ENCODE data around the gene MATK.
A peak's percentile ranks its signal among the peaks of the same experiment; 100 is the strongest.

The MATK gene

DNA sequence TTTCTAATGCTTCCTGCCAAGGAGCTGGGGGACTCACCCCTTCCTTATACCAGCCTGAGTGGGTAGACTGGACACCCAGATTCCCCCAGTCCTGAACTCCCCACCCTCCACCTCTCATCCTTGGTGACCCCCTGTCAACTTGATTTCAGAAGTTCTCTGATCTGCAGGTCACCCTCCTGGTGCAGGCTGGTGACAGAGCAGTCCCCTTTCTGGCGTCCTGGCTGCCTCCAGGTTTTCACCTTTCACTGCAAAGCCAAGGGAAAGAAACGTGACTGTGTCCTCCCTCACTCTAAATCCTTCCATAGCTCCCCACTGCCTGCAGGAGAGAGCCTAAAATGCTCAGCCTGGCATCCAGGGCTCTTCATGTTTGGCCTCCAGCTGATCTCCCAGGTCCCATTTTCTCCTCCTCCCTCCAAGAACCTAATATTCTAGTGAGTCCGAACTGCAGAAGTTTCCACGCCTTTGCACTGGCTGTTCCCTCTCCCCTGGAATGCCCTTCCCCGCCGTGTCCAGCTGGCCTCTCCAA lies 4.1 kb upstream of the MATK start:
- DNase-seq (ENCODE audit: insufficient read length, low spot score) (no peak), FAIRE-seq (no peak)
- TF ChIP-seq POLR2A (IDR thresholded peaks at IDR 0.05; ENCODE audit: low read depth, low read length): no peak

DNA sequence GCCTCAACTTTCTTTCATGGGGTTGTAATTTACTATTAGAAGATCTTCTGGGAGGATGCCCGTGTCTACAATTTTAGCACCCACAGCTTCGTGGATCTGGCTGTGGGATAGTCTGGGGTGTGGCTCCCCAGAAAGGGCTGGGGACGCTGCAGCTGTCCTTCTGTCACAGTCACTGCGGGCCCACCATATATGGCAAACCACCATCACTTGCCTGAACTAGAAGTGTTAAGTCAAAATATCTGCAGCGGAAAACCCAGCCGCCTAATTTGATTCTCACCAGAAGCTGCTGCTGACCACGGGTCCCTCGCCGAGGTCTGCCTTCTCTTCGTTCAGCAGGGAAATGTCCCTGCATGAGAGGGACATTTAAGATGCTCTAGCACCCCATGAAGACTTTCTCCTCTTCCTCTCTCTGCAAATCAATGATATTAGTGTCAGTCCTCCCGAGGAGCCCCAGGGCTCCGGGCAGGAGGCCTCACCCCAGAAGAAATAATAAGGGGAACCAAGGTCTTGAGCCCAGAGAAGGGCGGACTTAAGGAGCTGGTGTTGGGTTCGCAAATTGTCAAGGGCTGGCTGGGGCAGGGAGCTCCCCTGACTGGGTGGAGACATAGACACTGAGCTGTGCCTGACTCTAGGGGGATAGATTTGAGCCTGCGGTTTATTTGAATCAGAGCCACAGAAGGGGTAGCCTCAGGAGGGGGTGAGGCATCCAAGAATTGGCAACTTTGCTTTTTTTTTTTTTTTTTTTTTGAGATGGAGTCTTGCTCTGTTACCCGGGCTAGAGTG lies 3.0 kb upstream of the MATK start:
- no peak for DNase-seq (ENCODE audit: insufficient read length, low spot score)
- TF ChIP-seq POLR2A (IDR thresholded peaks at IDR 0.05; ENCODE audit: low read depth, low read length): no peak
- no peak for FAIRE-seq

DNA sequence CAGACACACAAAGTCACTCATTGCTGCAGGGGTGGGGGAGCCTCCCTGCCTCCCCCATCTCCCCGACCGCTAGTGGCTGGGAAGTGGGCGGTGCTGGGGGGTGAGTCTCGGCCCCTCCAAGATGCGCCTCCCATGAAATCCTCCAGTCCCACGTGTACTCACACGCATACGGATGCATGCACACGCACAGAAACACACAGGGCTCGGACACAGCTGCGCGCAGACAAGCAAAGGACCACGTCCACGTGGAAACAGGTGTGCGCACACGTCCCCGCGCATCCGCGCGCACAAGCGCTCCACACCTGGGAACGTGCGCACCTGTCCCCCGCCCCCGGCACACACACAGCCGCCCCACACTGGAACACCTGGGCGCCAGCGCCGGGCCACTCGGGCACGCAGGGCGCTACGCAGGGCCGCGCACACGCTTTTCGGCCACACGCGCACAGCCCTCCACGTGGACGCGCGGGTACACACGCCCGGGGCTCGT lies 687 bp downstream of the MATK start:
- TF ChIP-seq POLR2A (IDR thresholded peaks at IDR 0.05; ENCODE audit: low read depth, low read length): no peak
- FAIRE-seq: no peak
- no peak for DNase-seq (ENCODE audit: insufficient read length, low spot score)

- DNase-seq (ENCODE audit: insufficient read length, low spot score) (peak; percentile 96), FAIRE-seq (no peak)
- TF ChIP-seq POLR2A (IDR thresholded peaks at IDR 0.05; ENCODE audit: low read depth, low read length): no peak
Observed at GRCh38 chr19:3784607-3785450, 1.4 kb downstream of the MATK start.

GRCh38 chr19:3783660-3784584 lies 2.3 kb downstream of the MATK start:
- DNase-seq (ENCODE audit: insufficient read length, low spot score) (no peak), FAIRE-seq (no peak)
- TF ChIP-seq POLR2A (IDR thresholded peaks at IDR 0.05; ENCODE audit: low read depth, low read length): no peak

DNA sequence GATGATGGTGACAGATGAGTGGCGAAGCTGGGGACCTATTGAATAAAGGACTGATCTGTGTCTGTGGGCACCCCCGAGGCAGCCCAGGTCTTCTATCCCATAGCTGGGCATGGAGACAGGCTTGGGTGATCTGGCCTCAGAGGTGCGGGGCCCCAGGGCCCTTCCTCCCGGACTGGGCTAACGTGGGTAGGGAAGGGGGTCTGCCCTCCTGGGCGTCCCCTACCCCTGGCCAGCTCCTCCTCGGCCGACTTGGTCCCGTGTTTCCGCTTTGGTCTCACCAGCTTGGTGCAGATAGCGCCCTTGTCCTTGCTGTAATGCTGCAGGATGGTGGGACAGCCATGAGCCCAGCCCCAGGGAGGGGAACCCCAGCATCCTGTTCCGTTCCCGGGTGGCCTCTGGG lies 3.3 kb downstream of the MATK start:
- no peak for DNase-seq (ENCODE audit: insufficient read length, low spot score)
- no peak for FAIRE-seq
- no peak for TF ChIP-seq POLR2A (IDR thresholded peaks at IDR 0.05; ENCODE audit: low read depth, low read length)

DNA sequence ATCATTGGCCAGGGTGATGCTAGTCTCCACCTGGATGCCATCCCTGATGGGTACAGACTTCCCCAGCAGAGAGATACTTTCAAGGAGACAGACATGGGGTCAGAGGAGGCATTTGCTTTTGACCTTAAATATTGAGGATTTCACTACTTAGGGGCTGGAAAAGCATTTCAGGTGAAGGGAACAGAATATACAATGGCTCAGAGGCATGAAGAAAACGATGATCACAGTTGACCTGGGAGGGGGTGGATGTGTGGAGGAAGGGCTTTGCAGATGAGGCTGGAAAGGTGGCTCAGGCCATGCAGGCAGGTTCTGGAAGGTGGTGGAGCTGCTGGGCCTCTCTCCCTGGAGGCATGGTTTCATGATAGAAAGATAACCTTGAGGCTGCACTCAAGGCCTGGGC lies 3.9 kb downstream of the MATK start:
- no peak for TF ChIP-seq POLR2A (IDR thresholded peaks at IDR 0.05; ENCODE audit: low read depth, low read length)
- no peak for FAIRE-seq
- no peak for DNase-seq (ENCODE audit: insufficient read length, low spot score)

- no peak for TF ChIP-seq POLR2A (IDR thresholded peaks at IDR 0.05; ENCODE audit: low read depth, low read length)
- FAIRE-seq (no peak), DNase-seq (ENCODE audit: insufficient read length, low spot score) (no peak)
Observed at GRCh38 chr19:3781603-3782002, 4.6 kb downstream of the MATK start.

DNA sequence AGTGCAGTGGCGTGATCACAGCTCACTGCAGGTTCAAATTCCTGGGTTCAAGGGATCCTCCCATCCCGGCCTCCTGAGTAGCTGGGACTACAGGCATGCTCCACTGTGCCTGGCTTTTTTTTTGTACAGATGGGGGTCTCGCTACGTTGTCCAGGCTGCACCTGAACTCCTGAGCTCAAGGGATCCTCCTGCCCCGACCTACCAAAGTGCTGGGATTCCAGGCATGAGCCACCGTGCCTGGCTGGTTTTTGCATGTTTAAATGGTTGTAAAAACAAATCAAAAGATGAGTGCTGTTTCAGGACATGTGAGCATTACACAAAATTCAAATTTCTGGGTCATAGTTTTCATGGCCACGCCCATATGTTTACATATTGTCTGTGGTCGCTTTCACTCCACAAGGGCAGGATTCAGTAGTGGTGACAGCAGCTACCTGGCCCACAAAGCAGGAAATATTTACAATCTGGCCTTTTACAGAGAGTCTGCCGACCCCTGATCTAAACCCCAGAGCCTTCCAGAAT lies 5.3 kb downstream of the MATK start:
- no peak for TF ChIP-seq POLR2A (IDR thresholded peaks at IDR 0.05; ENCODE audit: low read depth, low read length)
- FAIRE-seq (no peak), DNase-seq (ENCODE audit: insufficient read length, low spot score) (no peak)

- DNase-seq (ENCODE audit: insufficient read length, low spot score) (no peak), FAIRE-seq (no peak)
- no peak for TF ChIP-seq POLR2A (IDR thresholded peaks at IDR 0.05; ENCODE audit: low read depth, low read length)
Observed at GRCh38 chr19:3778899-3779723, 7.1 kb downstream of the MATK start.

- DNase-seq (ENCODE audit: insufficient read length, low spot score): no peak
- no peak for TF ChIP-seq POLR2A (IDR thresholded peaks at IDR 0.05; ENCODE audit: low read depth, low read length)
- FAIRE-seq: no peak
Observed at GRCh38 chr19:3778104-3778867, 7.9 kb downstream of the MATK start.

Data from H54 (cell line).